BJ (cell line): ENCODE data around the gene GALNT2. TPM values are rescaled to one million over a fixed set of nuclear protein-coding genes. Genes with fewer than 3 reads are reported as not detected.

Experiments used
- CTCF ChIA-PET: fragments of 350-600 bp; formaldehyde crosslinking; extraction: SDS; loops from one replicate; lab custom pipeline; 2021; ENCODE audit warnings: antibody characterized with exemption, inconsistent platforms; lab: Yijun Ruan, JAX
- POLR2A ChIA-PET: fragments of 300-600 bp; sonication (Branson Sonifier 250); formaldehyde crosslinking; extraction: SDS; loops from one replicate; lab custom pipeline; 2021; ENCODE audit warnings: antibody characterized with exemption; lab: Charles Lee
- DNase-seq: peaks from one replicate; pipeline ENCODE4 v3.0.0-alpha.2; 2011; ENCODE audit warnings: low read depth
- H3K27me3 ChIP-seq: 2 replicates; pipeline ENCODE4 v1.6.0; 2011; ENCODE audit warnings: low read length; ENCODE audit not compliant: control insufficient read depth, insufficient read depth
- H3K36me3 ChIP-seq: 2 replicates; pipeline ENCODE4 v1.5.1; 2011; ENCODE audit warnings: low read length; ENCODE audit not compliant: control insufficient read depth, insufficient read depth
- H3K4me3 ChIP-seq: 2 replicates; pipeline ENCODE4 v1.5.1; 2011; ENCODE audit warnings: low read depth, mild to moderate bottlenecking, control low read depth, low read length
- CTCF ChIP-seq: IDR thresholded peaks from 2 replicates; pipeline ENCODE4 v1.5.1; 2011; ENCODE audit warnings: low read depth, mild to moderate bottlenecking, control low read depth, inconsistent platforms, low read length, moderate library complexity; ENCODE audit not compliant: insufficient read depth
- polyA plus RNA-seq: library from polyadenylated mRNA; depleted of rRNA; stranded (reverse); fragments of >200 nt; gene quantifications from 2 replicates; pipeline ENCODE4 v1.2.3, GENCODE V29; 2011

Gene GALNT2
- polyA plus RNA-seq, 1 experiment = 90.9 TPM

- POLR2A ChIA-PET = no interaction called here
- TF ChIP-seq CTCF = no peak
- H3K27me3 ChIP-seq = peaks cover 7% of the 10 kb centered on the region
- no peaks in the 10 kb centered on the region for H3K36me3 ChIP-seq
- DNase-seq = no peak
- no peak overlapping the region for H3K4me3 ChIP-seq
- CTCF ChIA-PET = interaction anchor here (0.7 kb wide), 1 partner anchor 9 kb away, joined by 3 read pairs; no protein-coding TSS in a partner anchor
Observed at GRCh38 chr1:230047114-230047865, 19.7 kb upstream of the GALNT2 start.

DNA sequence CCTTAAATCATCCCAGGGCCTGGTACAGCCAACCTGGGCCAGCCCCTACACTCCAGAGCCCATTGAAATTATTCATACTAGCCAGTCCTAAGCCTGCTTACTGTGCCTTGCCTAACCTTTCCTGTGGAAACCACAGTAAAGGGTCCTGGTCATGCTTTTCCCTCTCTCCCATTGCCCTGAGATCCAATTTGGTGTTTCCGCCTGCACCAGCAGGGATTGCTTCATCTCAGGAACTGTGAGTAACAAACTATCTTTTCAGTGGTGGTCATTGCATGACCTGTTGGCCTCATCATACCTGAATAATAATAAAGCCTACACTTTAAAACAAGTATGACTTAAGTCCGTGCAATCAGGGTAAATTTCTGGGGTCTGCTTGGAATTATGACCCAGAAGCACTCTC, 18.7 kb upstream of the GALNT2 start:
- Histone ChIP-seq H3K4me3 (no peak overlapping the region), H3K36me3 (no peaks in the 10 kb centered on the region), H3K27me3 (peaks cover 4% of the 10 kb centered on the region; the same call in 1 of the 2 replicates)
- POLR2A ChIA-PET = no interaction called here
- CTCF ChIA-PET = no interaction called here
- no peak for DNase-seq
- no peak for TF ChIP-seq CTCF

GRCh38 chr1:230048922-230049321, 18.1 kb upstream of the GALNT2 start:
- Histone ChIP-seq H3K36me3 (no peaks in the 10 kb centered on the region), H3K27me3 (peaks cover 4% of the 10 kb centered on the region; the same call in 1 of the 2 replicates), H3K4me3 (no peak overlapping the region)
- no peak for DNase-seq
- ChIA-PET CTCF (no interaction called here), POLR2A (no interaction called here)
- TF ChIP-seq CTCF = no peak

GRCh38 chr1:230049731-230050130, 17.3 kb upstream of the GALNT2 start:
- ChIA-PET CTCF (interaction anchor here (0.6 kb wide), 1 partner anchor 10 kb away, joined by 3 read pairs; no protein-coding TSS in a partner anchor), POLR2A (no interaction called here)
- Histone ChIP-seq H3K4me3 (no peak overlapping the region), H3K27me3 (peaks cover 4% of the 10 kb centered on the region; the same call in 1 of the 2 replicates), H3K36me3 (no peaks in the 10 kb centered on the region)
- DNase-seq = no peak
- TF ChIP-seq CTCF = no peak

DNA sequence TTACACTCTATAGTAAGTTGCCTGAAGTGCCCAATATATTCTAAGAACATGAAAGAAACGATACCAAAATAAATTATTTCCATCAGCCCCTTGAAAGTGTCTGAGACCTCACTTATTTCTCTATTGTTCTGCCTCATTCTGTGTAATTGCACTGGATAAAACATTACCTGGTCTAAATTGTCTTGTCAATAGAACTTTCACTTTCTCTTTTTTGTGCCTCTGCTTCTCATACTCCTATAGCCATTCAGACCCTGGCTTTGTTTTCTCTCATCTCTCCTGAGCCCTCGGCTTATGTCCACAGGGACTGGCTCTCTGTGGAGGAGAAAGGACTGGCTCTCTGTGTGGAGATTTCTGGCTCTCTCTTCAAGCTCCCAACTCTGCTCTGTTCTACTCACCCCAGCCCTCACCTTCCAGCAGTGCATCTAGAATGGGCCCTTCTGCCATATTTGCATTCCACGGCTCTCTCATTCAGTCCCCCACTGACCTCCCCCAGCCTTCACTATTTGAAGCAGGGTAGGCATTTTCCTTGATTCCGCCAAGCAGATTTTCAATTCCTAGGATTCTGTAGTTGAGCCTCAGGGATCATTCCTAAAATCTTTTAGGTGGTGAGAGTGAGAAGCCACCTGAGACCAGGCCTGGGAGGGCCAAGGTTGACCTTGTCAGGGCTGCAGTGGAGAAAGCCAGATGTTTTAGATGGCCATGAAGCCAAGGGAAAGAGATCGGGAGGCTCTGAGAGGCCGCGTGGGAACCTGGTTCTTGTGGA, 15.9 kb upstream of the GALNT2 start:
- H3K4me3 ChIP-seq = no peak overlapping the region
- peaks cover 5% of the 10 kb centered on the region for H3K27me3 ChIP-seq
- POLR2A ChIA-PET = no interaction called here
- H3K36me3 ChIP-seq = no peaks in the 10 kb centered on the region
- DNase-seq = no peak
- CTCF ChIA-PET = no interaction called here
- TF ChIP-seq CTCF = no peak
